Right lobe of liver (tissue), 4 donors: Measurements from ENCODE around the gene MACC1.
"Not testable (repeated sequence)": the region's sequence is repeated elsewhere in the genome, so short reads cannot be mapped to it uniquely, and the experiment has no call there.

ENCODE experiments used
- POLR2A ChIP-seq: fragments of 450-650 bp; IDR thresholded peaks from one replicate; pipeline ENCODE4 v1.6.1; 2017; ENCODE audit warnings: antibody characterized with exemption, mild to moderate bottlenecking
- TF ChIP-seq, protein P1 (sequence below), 4 donors: fragments of 200-600 bp in 3 of 4; fragments of 450-650 bp in 1 of 4; IDR thresholded peaks; one replicate each; pipeline versions ENCODE4 v1.5.1 to v1.8.0; 2016 to 2022; ENCODE audit warnings: antibody characterized with exemption in 4 of 4, mild to moderate bottlenecking in 2 of 4
- donor health status: DM: no; HTN: no; CAD: no.
- donor health status: DM: no; HTN: no; CAD: no.
- donor health status: DM: no; HTN: yes; CAD: no.

DNA sequence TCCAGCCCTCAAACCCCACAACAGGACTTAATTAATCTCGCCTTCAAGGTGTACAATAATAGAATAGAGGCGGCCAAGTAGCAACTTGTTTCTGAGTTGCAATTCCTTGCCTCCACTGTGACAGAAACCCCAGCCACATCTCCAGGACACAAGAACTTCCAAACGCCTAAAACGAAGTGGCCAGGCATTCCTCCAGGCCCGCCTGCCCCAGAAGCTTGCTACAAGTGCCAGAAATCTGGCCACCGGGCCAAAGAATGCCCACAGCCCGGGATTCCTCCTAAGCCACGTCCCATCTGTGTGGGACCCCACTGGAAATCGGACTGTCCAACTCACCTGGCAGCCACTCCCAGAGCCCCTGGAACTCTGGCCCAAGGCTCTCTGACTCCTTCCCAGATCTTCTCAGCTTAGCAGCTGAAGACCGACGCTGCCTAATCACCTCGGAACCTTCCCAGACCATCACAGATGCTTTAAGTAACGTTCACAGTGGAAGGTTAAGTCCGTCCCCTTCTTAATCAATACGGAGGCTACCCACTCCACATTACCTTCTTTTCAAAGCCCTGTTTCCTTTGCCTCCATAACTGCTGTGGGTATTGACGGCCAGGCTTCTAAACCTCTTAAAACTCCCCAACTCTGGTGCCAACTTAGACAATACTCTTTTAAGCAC is 94.4 kb downstream of the MACC1 start:
- TF ChIP-seq, protein P1, sequence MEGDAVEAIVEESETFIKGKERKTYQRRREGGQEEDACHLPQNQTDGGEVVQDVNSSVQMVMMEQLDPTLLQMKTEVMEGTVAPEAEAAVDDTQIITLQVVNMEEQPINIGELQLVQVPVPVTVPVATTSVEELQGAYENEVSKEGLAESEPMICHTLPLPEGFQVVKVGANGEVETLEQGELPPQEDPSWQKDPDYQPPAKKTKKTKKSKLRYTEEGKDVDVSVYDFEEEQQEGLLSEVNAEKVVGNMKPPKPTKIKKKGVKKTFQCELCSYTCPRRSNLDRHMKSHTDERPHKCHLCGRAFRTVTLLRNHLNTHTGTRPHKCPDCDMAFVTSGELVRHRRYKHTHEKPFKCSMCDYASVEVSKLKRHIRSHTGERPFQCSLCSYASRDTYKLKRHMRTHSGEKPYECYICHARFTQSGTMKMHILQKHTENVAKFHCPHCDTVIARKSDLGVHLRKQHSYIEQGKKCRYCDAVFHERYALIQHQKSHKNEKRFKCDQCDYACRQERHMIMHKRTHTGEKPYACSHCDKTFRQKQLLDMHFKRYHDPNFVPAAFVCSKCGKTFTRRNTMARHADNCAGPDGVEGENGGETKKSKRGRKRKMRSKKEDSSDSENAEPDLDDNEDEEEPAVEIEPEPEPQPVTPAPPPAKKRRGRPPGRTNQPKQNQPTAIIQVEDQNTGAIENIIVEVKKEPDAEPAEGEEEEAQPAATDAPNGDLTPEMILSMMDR (IDR thresholded peaks at IDR 0.05), result not testable (repeated sequence)
- not testable (repeated sequence) for TF ChIP-seq POLR2A
